Measurements from ENCODE around the gene GPD1L.
"Not testable (repeated sequence)": the region's sequence is repeated elsewhere in the genome, so short reads cannot be mapped to it uniquely, and the experiment has no call there.

DNA sequence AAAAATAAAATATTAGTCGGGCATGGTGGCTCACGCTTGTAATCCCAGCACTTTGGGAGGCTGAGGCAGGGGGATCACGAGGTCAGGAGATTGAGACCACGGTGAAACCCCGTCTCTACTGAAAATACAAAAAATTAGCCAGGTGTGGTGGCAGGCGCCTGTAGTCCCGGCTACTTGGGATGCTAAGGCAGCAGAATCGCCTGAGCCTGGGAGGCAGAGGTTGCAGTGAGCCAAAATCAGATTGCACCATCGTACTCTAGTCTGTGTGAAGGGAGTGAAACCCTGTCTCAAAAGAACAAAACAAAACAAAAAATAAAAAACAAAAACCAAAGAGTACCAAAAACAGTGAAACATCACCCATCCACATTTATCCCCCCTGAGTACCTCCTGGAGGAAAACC, 1.8 kb downstream of the GPD1L start:
- TF ChIP-seq POLR2A (IDR thresholded peaks at IDR 0.05; ENCODE audit: low read length); GATA1 (IDR thresholded peaks at IDR 0.05; ENCODE audit: low read depth, low read length): not testable (repeated sequence)
